LNCaP clone FGC (cell line): ENCODE data around the gene MET.

Experiments
- DNase-seq: peaks from one replicate; pipeline ENCODE4 v3.0.0-alpha.2; 2011; ENCODE audit warnings: low read depth
- H3K4me3 ChIP-seq: 2 replicates; pipeline ENCODE4 v1.5.1; 2011; ENCODE audit warnings: mild to moderate bottlenecking, low read depth, low read length, control low read depth
- CTCF ChIP-seq: IDR thresholded peaks from 2 replicates; pipeline ENCODE4 v1.5.1; 2012; ENCODE audit warnings: mild to moderate bottlenecking; ENCODE audit not compliant: control insufficient read depth, insufficient read depth; ENCODE audit errors: extremely low read depth

MET gene

GRCh38 chr7:116788572-116789197, 116.7 kb downstream of the MET start:
- no peak overlapping the region; the same call in 1 of the 2 replicates for H3K4me3 ChIP-seq
- DNase-seq = peak; percentile 83
- no peak for TF ChIP-seq CTCF

GRCh38 chr7:116790025-116790424, 118.0 kb downstream of the MET start:
- no peak overlapping the region for H3K4me3 ChIP-seq
- no peak for TF ChIP-seq CTCF
- no peak for DNase-seq

GRCh38 chr7:116792813-116793212, 120.8 kb downstream of the MET start:
- no peak for DNase-seq
- no peak for TF ChIP-seq CTCF
- H3K4me3 ChIP-seq = no peak overlapping the region

- H3K4me3 ChIP-seq = no peak overlapping the region
- no peak for TF ChIP-seq CTCF
- DNase-seq = no peak
Measured at GRCh38 chr7:116793795-116794340, 121.9 kb downstream of the MET start.

- no peak overlapping the region for H3K4me3 ChIP-seq
- TF ChIP-seq CTCF = no peak
- no peak for DNase-seq
Measured at GRCh38 chr7:116796471-116796870, 124.5 kb downstream of the MET start.

GRCh38 chr7:116797612-116798011, 125.6 kb downstream of the MET start:
- TF ChIP-seq CTCF = no peak
- DNase-seq = no peak
- H3K4me3 ChIP-seq = no peak overlapping the region

- DNase-seq = no peak
- no peak overlapping the region for H3K4me3 ChIP-seq
- no peak for TF ChIP-seq CTCF
Measured at GRCh38 chr7:116798232-116798631, 126.2 kb downstream of the MET start.
